ENCODE results near the gene RNF186. TPM values are rescaled to one million over a fixed set of nuclear protein-coding genes. Genes with fewer than 3 reads are reported as not detected.

Gene RNF186
- total RNA-seq, 4 donors from 2014 or later: 10.5 to 174 (median 63.2) TPM

DNA sequence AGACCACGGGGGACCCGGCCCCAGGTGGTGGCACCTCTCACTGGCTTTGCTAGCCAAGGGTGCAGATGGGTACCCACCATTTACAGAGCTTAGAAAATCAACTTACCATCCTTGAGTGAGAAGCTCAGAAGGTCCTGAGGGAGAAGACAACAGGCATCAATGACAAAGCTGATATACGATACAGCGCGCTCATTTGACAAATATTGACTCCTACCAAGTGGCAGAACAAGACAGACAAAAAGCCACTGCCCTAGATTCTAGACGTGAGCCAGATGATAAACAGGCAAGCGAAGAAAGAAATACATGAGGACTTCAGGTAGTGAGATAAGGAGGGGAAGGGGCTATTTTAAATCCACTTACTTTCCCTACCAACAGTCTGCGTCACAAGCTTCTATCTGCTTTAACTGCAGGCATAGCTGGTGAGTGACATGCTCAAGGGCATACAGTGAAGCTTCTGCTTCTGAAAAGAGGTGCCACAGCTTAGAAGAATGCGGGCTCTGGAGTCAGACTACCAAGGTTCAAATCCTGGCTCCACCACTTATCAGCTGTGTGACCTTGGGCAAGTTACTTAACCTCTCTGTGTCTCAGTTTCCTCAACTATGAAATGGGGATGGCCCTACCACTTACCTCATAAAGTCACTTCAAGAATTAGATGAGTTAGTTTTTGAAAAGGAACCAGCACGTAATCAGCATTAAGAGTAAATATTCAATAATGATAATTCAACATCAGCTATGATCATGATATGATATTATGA is 44.5 kb downstream of the RNF186 start:
- in situ Hi-C loops (cut with MboI; ENCODE audit: low pct_ligation_motif_present in 1 of 4, low pct_unique_long_range_greater_than_20kb in 1 of 4, low sequenced_read_pairs in 3 of 4): no loop called here
- DNase-seq: no peak

GRCh38 chr1:19769211-19769932 is 45.7 kb downstream of the RNF186 start:
- H3K36me3 ChIP-seq: peaks cover 0 to 16% (median 8%) of the 10 kb centered on the region in 4 donors

More for the DNA sequence above, 44.5 kb downstream of the RNF186 start:
- Histone ChIP-seq H3K9me3 (no peaks in the 10 kb centered on the region), H3K36me3 (peaks cover 0 to 16% (median 8%) of the 10 kb centered on the region in 4 donors), H3K27ac (no peak overlapping the region), H3K27me3 (no peaks in the 10 kb centered on the region), H3K4me1 (no peaks in the 10 kb centered on the region), H3K4me3 (no peak overlapping the region)
- 74 to 80% methylated on average over 8 to 10 of the region's 10 CpGs for WGBS, 2 donors (ENCODE audit: low coverage in 1 of 2)
- TF ChIP-seq CTCF (IDR thresholded peaks at IDR 0.05) (no peak), EP300 (IDR thresholded peaks at IDR 0.05; ENCODE audit: low read depth) (no peak), POLR2A (IDR thresholded peaks at IDR 0.05) (no peak), POLR2AphosphoS5 (IDR thresholded peaks at IDR 0.05) (no peak)
- intact Hi-C loops (cut with DNase I; ENCODE audit: low total_unique reads): no loop called here

DNA sequence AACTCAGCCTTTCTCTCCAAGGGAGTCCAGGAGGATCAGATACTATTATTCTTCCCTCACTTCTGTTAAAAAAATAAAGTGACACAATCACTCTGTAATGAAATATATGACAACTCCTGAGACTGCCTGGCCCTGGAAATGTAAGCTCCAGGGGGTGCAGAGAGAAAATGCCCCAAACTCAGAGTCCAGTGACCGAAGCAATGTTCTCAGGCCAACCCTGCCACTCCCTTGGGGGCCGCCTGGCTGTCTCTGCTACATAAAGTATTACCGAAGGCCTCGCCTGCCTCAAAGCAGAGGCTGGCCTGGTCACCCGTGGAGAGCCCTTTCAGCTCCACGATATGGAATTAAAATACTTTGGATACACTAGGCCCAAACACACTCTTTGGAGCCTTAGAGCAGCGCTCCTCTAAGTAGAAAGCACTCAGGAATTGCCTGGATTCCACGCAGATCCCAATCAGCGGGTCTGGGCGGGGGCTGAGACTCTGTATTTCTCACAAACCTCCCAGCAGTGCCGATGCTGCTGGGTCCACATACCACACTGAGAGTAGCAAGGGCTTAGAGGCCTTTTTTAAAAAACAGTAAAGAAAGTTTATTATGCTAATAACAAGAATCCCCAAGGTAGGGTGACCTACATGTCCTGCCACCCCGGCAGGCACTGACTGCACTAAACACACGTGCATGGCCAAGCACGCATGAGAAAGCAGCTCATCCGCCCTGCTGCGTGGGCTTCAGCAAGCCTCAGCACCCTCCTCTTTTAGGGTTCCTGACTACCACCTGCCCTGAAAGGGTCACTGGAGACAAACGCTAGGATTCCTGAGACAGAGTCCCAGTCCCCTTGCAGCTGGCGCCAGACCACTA is 46.5 kb downstream of the RNF186 start:
- Histone ChIP-seq H3K27me3 (no peaks in the 10 kb centered on the region), H3K36me3 (peaks cover 0 to 15% (median 5%) of the 10 kb centered on the region in 4 donors), H3K9me3 (no peaks in the 10 kb centered on the region), H3K4me3 (no peak overlapping the region), H3K27ac (no peak overlapping the region), H3K4me1 (no peaks in the 10 kb centered on the region)
- intact Hi-C loops (cut with DNase I; ENCODE audit: low total_unique reads) (no loop called here), in situ Hi-C loops (cut with MboI; ENCODE audit: low pct_ligation_motif_present in 1 of 4, low pct_unique_long_range_greater_than_20kb in 1 of 4, low sequenced_read_pairs in 3 of 4) (no loop called here)
- DNase-seq: no peak
- WGBS, 2 donors (ENCODE audit: low coverage in 1 of 2): 94% methylated on average over 18 of the region's 18 CpGs; no CpG with 5 or more reads in 1 of the 2 donors
- TF ChIP-seq EP300 (IDR thresholded peaks at IDR 0.05; ENCODE audit: low read depth) (no peak), POLR2AphosphoS5 (IDR thresholded peaks at IDR 0.05) (no peak), CTCF (IDR thresholded peaks at IDR 0.05) (no peak), POLR2A (IDR thresholded peaks at IDR 0.05) (no peak)

More at GRCh38 chr1:19769211-19769932, 45.7 kb downstream of the RNF186 start:
- no peak overlapping the region for H3K4me3 ChIP-seq
- intact Hi-C loops (cut with DNase I; ENCODE audit: low total_unique reads) (no loop called here), in situ Hi-C loops (cut with MboI; ENCODE audit: low pct_ligation_motif_present in 1 of 4, low pct_unique_long_range_greater_than_20kb in 1 of 4, low sequenced_read_pairs in 3 of 4) (no loop called here)
- WGBS, 2 donors (ENCODE audit: low coverage in 1 of 2): 85 to 86% methylated on average over 2 to 10 of the region's 10 CpGs
- H3K9me3 ChIP-seq: no peaks in the 10 kb centered on the region
- no peaks in the 10 kb centered on the region for H3K4me1 ChIP-seq
- no peak overlapping the region for H3K27ac ChIP-seq
- no peak for DNase-seq
- TF ChIP-seq POLR2AphosphoS5 (IDR thresholded peaks at IDR 0.05): no peak
- TF ChIP-seq EP300 (IDR thresholded peaks at IDR 0.05; ENCODE audit: low read depth): no peak
- no peaks in the 10 kb centered on the region for H3K27me3 ChIP-seq

GRCh38 chr1:19765623-19766022 is 49.5 kb downstream of the RNF186 start:
- no peaks in the 10 kb centered on the region for H3K4me1 ChIP-seq
- H3K27ac ChIP-seq: no peak overlapping the region
- no peak overlapping the region for H3K4me3 ChIP-seq
- no peaks in the 10 kb centered on the region for H3K27me3 ChIP-seq
- TF ChIP-seq POLR2AphosphoS5 (IDR thresholded peaks at IDR 0.05) (no peak), EP300 (IDR thresholded peaks at IDR 0.05; ENCODE audit: low read depth) (no peak), CTCF (IDR thresholded peaks at IDR 0.05) (no peak)
- peaks cover 0 to 9% (median 4%) of the 10 kb centered on the region in 4 donors for H3K36me3 ChIP-seq
- 71 to 83% methylated on average over 9 to 10 of the region's 10 CpGs for WGBS, 2 donors (ENCODE audit: low coverage in 1 of 2)
- no peak for DNase-seq
- in situ Hi-C loops (cut with MboI; ENCODE audit: low pct_ligation_motif_present in 1 of 4, low pct_unique_long_range_greater_than_20kb in 1 of 4, low sequenced_read_pairs in 3 of 4) (no loop called here), intact Hi-C loops (cut with DNase I; ENCODE audit: low total_unique reads) (no loop called here)
- H3K9me3 ChIP-seq: no peaks in the 10 kb centered on the region

Data from transverse colon (tissue), 4 donors.